K562 (cell line): Measurements from ENCODE around the gene AHI1.

Experiments
- POLR2A ChIP-seq: fragments of 450-650 bp; conservative IDR thresholded peaks from 2 replicates; pipeline ENCODE4 v1.6.1; 2016
- XRCC4 ChIP-seq: IDR thresholded peaks from one replicate; pipeline ENCODE4 v1.6.1; 2011; ENCODE audit not compliant: insufficient read depth, insufficient read length; ENCODE audit errors: extremely low read depth
- ZNF146 ChIP-seq: IDR thresholded peaks from one replicate; pipeline ENCODE4 v1.6.1; 2018; ENCODE audit warnings: missing compliant biosample characterization; ENCODE audit not compliant: unreplicated experiment
- TF ChIP-seq, protein P1 (sequence below): sonication (generic); formaldehyde crosslinking; IDR thresholded peaks from 2 replicates; pipeline ENCODE4 v1.8.1; 2023; ENCODE audit warnings: mild to moderate bottlenecking, missing genetic modification reagents, moderate library complexity

DNA sequence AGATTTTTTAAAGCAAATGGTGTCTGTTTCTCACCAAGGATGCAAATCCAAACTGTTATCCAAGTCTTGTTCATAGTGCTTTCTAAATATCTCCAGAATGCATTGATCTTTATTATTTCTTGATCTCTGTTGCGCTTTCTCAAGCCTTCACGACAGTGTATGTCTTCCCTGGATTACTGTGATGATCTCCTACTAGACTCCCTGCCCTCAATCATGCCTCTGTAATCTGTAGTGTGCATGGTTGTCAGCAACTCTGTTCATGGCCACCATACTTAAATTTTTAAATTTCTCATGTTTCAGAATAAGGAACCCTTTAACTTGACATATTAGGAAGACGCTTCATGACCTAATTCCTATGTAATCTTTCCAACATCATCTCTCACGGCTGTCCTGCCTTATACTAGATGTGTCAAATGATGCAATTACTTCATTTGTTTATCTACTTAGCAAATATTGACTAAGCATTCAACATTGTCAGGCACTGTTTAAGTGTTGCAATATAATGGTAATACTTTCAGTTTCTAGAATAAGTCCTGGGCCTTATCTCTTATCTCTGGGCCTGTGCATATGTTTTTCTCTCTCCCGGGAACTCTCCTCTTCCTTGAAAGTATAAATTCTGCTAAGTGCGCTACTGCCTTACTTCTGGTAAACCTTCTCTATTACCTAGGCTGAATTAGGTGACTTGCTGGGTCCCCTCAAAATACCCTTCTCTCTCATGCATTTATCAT, 25.6 kb upstream of the AHI1 start:
- TF ChIP-seq, protein P1, sequence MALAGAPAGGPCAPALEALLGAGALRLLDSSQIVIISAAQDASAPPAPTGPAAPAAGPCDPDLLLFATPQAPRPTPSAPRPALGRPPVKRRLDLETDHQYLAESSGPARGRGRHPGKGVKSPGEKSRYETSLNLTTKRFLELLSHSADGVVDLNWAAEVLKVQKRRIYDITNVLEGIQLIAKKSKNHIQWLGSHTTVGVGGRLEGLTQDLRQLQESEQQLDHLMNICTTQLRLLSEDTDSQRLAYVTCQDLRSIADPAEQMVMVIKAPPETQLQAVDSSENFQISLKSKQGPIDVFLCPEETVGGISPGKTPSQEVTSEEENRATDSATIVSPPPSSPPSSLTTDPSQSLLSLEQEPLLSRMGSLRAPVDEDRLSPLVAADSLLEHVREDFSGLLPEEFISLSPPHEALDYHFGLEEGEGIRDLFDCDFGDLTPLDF (CRISPR knock-in tag): no peak
- no peak for TF ChIP-seq POLR2A
- TF ChIP-seq XRCC4: no peak
- TF ChIP-seq ZNF146 (CRISPR knock-in tag): no peak
